Activated effector memory CD4-positive, alpha-beta T cell treated with anti-CD3 and anti-CD28 coated beads, Interleukin-2, amount 50 U/mL, for 16 hours (primary cell): ENCODE data around the gene CCDC116.

Experiments
- DNase-seq: peaks from one replicate; pipeline ENCODE4 v3.0.0-alpha.2; 2020

Gene CCDC116

GRCh38 chr22:21682385-21683175 is 50.0 kb downstream of the CCDC116 start:
- DNase-seq = no peak

DNA sequence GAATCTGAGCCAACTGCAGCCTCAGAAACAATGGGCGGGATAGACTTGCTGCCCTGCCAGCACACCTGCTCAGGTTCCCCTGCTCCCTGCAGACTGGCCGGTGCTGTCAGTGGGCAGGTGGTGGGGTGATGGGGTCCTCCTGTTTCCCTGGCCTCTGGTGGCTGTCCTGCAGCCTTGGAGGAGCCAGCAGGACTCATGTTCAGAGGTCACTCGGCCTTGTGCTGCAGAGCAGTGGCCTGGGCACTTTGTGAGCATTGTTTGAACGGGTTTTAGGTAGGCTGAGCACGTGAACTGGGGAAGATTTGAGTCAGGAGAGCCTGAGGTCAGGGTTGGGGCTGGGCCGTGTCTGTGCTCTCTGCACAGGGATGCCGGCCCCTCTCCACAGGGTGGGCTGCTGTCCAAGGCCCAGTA is 50.8 kb downstream of the CCDC116 start:
- DNase-seq = no peak

- no peak for DNase-seq
Observed at GRCh38 chr22:21684492-21685163, 52.1 kb downstream of the CCDC116 start.

- DNase-seq = no peak
Observed at GRCh38 chr22:21685164-21685513, 52.6 kb downstream of the CCDC116 start.

- no peak for DNase-seq
Observed at GRCh38 chr22:21686193-21686608, 53.6 kb downstream of the CCDC116 start.
